Epithelial cell of proximal tubule (primary cell): Measurements from ENCODE around the gene RNF10. TPM values are rescaled to one million over a fixed set of nuclear protein-coding genes. Genes with fewer than 3 reads are reported as not detected.
"Not testable (repeated sequence)": the region's sequence is repeated elsewhere in the genome, so short reads cannot be mapped to it uniquely, and the experiment has no call there.

Experiments
- DNase-seq: peaks from one replicate; pipeline ENCODE4 v3.0.0-alpha.2; 2011; ENCODE audit warnings: low read depth
- H3K4me3 ChIP-seq: 2 replicates; pipeline ENCODE4 v1.5.1; 2011; ENCODE audit warnings: low read depth, mild to moderate bottlenecking, low read length
- total RNA-seq: library from RNA; depleted of rRNA; stranded (reverse); fragments of >200 nt; gene quantifications from 2 replicates; pipeline ENCODE4 v1.2.3, GENCODE V29; 2015
- TF ChIP-seq, protein P1 (sequence below): conservative IDR thresholded peaks from 2 replicates; pipeline ENCODE4 v1.5.1; 2012; ENCODE audit warnings: low read depth, mild to moderate bottlenecking, low read length

Gene RNF10
- total RNA-seq, 1 donor from 2014 or later, result 66.9 TPM

DNA sequence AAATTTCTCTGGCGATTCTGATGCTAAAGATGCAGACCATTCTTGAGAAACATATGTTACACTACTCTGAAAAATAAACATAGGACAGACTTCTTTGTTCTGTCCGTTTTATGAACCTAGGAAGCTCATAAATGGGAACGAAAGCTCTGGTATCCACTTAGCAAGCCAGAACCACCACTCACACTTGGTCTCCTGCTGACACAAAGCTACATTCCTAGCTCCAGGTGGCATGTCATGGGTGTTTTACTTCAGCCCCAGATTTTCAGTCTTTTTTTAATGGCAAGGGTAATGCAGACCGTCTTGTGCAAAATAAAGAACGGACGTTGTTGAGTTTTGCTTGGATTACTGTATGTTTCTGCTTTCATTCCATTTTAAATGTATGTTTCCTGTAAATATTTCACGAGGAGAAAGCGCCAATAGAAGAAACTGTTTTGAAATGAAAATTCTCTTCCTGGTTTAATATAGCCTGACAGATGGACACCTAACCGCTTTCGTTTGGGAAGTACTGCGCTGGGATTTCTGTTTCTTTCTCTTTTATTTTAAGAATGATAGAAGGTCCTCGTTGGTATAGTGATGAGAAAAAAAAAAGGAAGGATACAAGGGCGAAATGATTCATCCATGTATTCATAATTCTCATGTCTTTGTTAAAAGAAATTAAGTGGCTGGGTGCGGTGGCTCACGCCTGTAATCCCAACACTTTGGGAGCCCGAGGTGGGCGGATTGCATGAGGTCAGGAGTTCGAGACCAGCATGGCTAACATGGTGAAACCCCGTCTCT lies 4.3 kb upstream of the RNF10 start:
- peak overlapping the region; percentile 98 for H3K4me3 ChIP-seq
- DNase-seq, result no peak
- TF ChIP-seq, protein P1, sequence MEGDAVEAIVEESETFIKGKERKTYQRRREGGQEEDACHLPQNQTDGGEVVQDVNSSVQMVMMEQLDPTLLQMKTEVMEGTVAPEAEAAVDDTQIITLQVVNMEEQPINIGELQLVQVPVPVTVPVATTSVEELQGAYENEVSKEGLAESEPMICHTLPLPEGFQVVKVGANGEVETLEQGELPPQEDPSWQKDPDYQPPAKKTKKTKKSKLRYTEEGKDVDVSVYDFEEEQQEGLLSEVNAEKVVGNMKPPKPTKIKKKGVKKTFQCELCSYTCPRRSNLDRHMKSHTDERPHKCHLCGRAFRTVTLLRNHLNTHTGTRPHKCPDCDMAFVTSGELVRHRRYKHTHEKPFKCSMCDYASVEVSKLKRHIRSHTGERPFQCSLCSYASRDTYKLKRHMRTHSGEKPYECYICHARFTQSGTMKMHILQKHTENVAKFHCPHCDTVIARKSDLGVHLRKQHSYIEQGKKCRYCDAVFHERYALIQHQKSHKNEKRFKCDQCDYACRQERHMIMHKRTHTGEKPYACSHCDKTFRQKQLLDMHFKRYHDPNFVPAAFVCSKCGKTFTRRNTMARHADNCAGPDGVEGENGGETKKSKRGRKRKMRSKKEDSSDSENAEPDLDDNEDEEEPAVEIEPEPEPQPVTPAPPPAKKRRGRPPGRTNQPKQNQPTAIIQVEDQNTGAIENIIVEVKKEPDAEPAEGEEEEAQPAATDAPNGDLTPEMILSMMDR, result peak; percentile 38

GRCh38 chr12:120530418-120530761 lies 3.8 kb upstream of the RNF10 start:
- not testable (repeated sequence) for H3K4me3 ChIP-seq, DNase-seq

DNA sequence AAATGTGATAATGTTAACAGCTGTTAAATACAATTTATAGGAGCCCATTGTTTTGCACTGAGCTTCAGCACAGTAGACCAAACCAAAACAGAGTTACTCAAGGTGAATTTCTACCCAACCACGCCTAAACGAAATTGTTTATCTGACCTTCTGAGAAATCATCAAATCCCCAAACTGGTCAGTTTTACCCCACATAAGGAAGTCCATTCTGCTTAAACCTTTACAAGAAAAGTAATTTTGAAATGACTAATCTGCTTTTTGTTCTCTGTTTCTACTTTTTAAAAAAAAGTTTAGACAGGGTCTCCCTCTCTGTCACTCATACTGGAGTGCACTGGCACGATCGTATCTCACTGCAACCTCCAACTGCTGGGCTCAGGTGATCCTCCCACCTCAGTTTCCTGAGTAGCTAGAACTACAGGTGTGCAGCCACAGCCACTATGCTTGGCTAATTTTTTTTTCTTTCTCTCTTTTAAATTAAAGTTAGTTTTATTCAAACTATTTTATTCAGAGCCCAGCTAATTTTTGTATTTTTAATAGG lies 1.4 kb upstream of the RNF10 start:
- no peak overlapping the region for H3K4me3 ChIP-seq
- DNase-seq, result no peak
- TF ChIP-seq, protein P1, result no peak

DNA sequence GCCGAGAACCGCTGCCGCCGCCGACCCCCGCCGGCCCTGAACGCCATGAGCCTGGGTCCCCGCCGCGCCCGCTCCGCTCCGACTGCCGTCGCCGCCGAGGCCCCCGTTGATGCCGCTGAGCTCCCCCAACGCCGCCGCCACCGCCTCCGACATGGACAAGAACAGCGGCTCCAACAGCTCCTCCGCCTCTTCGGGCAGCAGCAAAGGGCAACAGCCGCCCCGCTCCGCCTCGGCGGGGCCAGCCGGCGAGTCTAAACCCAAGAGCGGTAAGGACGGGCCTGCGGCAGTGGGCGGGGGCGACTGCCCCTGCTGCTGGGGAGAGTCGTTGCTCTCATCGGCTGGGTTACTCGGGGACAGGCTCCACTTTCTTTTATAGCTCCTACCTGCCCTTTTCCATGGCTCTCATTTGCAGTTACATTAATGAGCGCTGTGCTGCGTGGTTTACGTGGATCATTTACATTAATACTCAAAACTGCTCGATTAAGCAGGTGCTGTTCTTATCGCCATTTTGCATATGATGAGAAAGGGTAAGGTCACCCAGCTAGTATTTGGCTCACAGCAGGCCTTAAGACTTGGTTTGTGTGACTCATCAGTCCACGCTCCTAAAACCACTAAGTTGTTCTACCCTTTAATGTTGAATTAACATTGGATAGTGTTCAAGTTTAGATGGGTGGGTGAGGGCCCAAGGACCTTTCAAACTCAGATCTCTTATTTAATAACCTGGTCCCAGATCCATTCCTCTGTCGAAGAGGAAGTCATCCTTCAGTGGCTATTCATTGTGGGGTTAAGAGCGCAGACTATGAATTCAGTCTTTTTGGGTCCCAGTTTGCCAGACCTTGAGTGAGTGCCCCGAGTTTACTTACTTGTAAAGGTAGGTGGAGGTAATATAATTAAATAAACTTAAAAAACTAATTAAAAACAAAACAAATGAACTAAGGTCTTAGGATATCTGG lies 823 bp downstream of the RNF10 start:
- no peak for DNase-seq
- H3K4me3 ChIP-seq, result peak overlapping the region; percentile 81
- TF ChIP-seq, protein P1, result no peak

DNA sequence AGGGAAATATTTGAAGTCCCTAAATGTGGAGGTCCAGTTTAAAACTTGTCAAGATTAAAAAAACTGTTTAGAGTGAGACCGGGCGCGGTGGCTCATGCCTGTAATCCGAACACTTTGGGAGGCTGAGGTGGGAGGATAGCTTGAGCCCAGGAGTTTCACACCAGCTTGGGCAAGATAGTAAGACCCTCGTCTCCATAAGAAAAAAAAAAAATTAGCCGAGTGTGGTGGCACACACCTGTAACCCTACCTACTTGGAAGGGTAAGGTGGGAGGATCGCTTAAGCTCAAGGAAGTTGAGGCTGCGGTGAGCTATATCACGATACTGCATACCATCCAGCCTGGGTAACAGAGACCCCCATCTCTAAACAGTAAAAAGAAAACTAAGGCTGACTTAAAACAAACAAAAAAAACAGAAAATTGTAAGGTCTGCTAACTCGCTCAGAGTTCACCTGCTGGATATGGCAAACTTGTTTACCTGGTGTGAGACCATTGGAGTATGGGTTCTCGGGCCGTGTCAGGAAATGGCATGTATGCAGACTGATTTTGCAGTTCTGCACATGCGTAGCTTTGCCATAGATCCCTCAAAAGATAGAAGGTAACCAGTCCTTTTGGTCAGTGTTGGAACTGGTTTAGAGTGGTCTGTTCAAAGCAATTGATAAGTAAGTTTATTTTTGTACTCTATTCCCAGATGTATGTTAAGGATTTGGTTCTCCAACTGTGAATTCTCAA lies 2.1 kb downstream of the RNF10 start:
- TF ChIP-seq, protein P1, result no peak
- DNase-seq, result no peak
- peak overlapping the region; percentile 81 for H3K4me3 ChIP-seq

DNA sequence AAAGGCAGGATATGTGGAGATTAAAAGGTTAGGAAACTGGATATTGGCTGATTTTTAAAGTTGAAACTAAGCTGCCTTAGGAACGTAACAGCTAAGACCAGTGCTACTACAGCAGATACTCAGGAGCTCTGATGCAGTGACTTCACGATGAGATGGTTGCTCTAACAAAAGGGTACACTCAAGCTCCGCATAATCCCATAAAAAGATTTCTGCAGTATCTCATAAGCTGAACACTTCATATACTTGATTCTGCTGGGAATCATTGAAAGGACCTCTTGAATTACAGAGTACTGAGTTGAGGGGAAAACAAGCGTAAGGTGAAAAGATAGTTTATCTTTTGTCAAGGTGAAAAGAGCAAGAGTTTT lies 3.7 kb downstream of the RNF10 start:
- peak overlapping the region; percentile 81 for H3K4me3 ChIP-seq
- TF ChIP-seq, protein P1, result no peak
- no peak for DNase-seq
